Testis (tissue), 3 donors: ENCODE measurements around the gene KCNT2. TPM values are rescaled to one million over a fixed set of nuclear protein-coding genes. Genes with fewer than 3 reads are reported as not detected.

Source experiments
- DNase-seq: peaks from one replicate; pipeline ENCODE4 v3.0.0-alpha.2; 2019
- H3K27ac ChIP-seq, 2 donors: fragments of 200-600 bp; sonication (generic); one replicate each; pipeline ENCODE4 v1.5.1; 2019
- H3K27me3 ChIP-seq: fragments of 200-600 bp; sonication (generic); one replicate; pipeline ENCODE4 v1.5.1; 2019
- H3K36me3 ChIP-seq: fragments of 200-600 bp; sonication (generic); one replicate; pipeline ENCODE4 v1.5.1; 2017; ENCODE audit warnings: low read depth; ENCODE audit errors: missing control alignments
- H3K4me1 ChIP-seq: fragments of 200-600 bp; sonication (generic); one replicate; pipeline ENCODE4 v1.5.1; 2019
- H3K4me3 ChIP-seq, 2 donors: fragments of 200-600 bp; sonication (generic); one replicate each; pipeline ENCODE4 v1.5.1; 2017 to 2019
- H3K9me3 ChIP-seq: fragments of 200-600 bp; sonication (generic); one replicate; pipeline ENCODE4 v1.5.1; 2017
- CTCF ChIP-seq, 3 experiments: fragments of 450-650 bp in 2 of 3; fragments of 200-600 bp in 1 of 3; sonication (generic) in 1 of 3; IDR thresholded peaks; one replicate each; pipeline ENCODE4 v1.5.1; 2016 to 2019; ENCODE audit warnings: antibody characterized with exemption in 3 of 3, mild to moderate bottlenecking in 2 of 3, moderate library complexity in 1 of 3
- POLR2A ChIP-seq: fragments of 450-650 bp; IDR thresholded peaks from one replicate; pipeline ENCODE4 v1.6.1; 2017; ENCODE audit warnings: antibody characterized with exemption, mild to moderate bottlenecking, moderate library complexity
- WGBS, 2 donors: methylation state at CpG; one replicate each; pipeline ENCODE4 v1.1.5; 2018; 5-methylcytosine and 5-hydroxymethylcytosine counted together
- intact Hi-C: fragments of 100-400 bp; cut with DNase I; formaldehyde crosslinking; loops from one replicate; pipeline ENCODE4 v1.15.1; 2023; ENCODE audit warnings: low total_unique reads
- polyA plus RNA-seq: library from polyadenylated mRNA; stranded (reverse); fragments of 350-450 nt; fragmentation: Illumina TruSeq; extraction: RNeasy Lipid Tissue Mini Kit (QIAGEN cat#74804); gene quantifications from one replicate; pipeline ENCODE4 v1.2.3, GENCODE V29; 2014; ENCODE audit warnings: low read depth, low replicate concordance; ENCODE audit not compliant: insufficient read depth
- total RNA-seq, 2 donors: library from RNA; depleted of rRNA; stranded (reverse); fragments of >200 nt; gene quantifications; one replicate each; pipeline ENCODE4 v1.2.3, GENCODE V29; 2016

Gene KCNT2
- total and polyA plus RNA-seq, 3 donors from 2014 or later, result 2.7 to 3.9 (median 3.2) TPM

GRCh38 chr1:196638466-196638865 is 30.2 kb upstream of the KCNT2 start:
- DNase-seq, result no peak

GRCh38 chr1:196637606-196638005 is 29.4 kb upstream of the KCNT2 start:
- Histone ChIP-seq H3K4me1 (no peaks in the 10 kb centered on the region), H3K36me3 (no peaks in the 10 kb centered on the region), H3K27me3 (no peaks in the 10 kb centered on the region), H3K27ac (no peak overlapping the region), H3K4me3 (no peak overlapping the region), H3K9me3 (no peaks in the 10 kb centered on the region)
- no peak for DNase-seq
- intact Hi-C loops, result no loop called here
- TF ChIP-seq POLR2A (no peak), CTCF (IDR thresholded peaks at IDR 0.05) (no peak)
- 93 to 94% methylated on average over 6 of the region's 6 CpGs for WGBS, 2 donors

More at GRCh38 chr1:196638466-196638865, 30.2 kb upstream of the KCNT2 start:
- Histone ChIP-seq H3K27me3 (no peaks in the 10 kb centered on the region), H3K36me3 (no peaks in the 10 kb centered on the region), H3K4me3 (no peak overlapping the region), H3K27ac (no peak overlapping the region), H3K4me1 (no peaks in the 10 kb centered on the region), H3K9me3 (no peaks in the 10 kb centered on the region)
- no peak for TF ChIP-seq CTCF (IDR thresholded peaks at IDR 0.05)
- intact Hi-C loops, result no loop called here
- WGBS, 2 donors, result 95 to 97% methylated on average over 2 of the region's 2 CpGs

GRCh38 chr1:196628838-196629237 is 20.6 kb upstream of the KCNT2 start:
- H3K4me1 ChIP-seq, result no peaks in the 10 kb centered on the region
- DNase-seq, result no peak
- H3K9me3 ChIP-seq, result no peaks in the 10 kb centered on the region
- no peaks in the 10 kb centered on the region for H3K27me3 ChIP-seq
- TF ChIP-seq CTCF (IDR thresholded peaks at IDR 0.05), result no peak
- WGBS, 2 donors, result 96 to 100% methylated on average over 3 of the region's 3 CpGs
- H3K4me3 ChIP-seq, result no peak overlapping the region
- no peaks in the 10 kb centered on the region for H3K36me3 ChIP-seq
- intact Hi-C loops, result no loop called here
- H3K27ac ChIP-seq, result no peak overlapping the region

GRCh38 chr1:196623079-196623478 is 14.8 kb upstream of the KCNT2 start:
- intact Hi-C loops, result no loop called here
- no peaks in the 10 kb centered on the region for H3K4me1 ChIP-seq
- no peak overlapping the region for H3K27ac ChIP-seq
- no peak for DNase-seq
- H3K27me3 ChIP-seq, result no peaks in the 10 kb centered on the region
- H3K9me3 ChIP-seq, result no peaks in the 10 kb centered on the region
- no peak for TF ChIP-seq POLR2A
- no peak for TF ChIP-seq CTCF (IDR thresholded peaks at IDR 0.05)
- H3K4me3 ChIP-seq, result no peak overlapping the region
- H3K36me3 ChIP-seq, result no peaks in the 10 kb centered on the region
- 95% methylated on average over 1 of the region's 1 CpG for WGBS, 2 donors

GRCh38 chr1:196619721-196620120 is 11.5 kb upstream of the KCNT2 start:
- Histone ChIP-seq H3K9me3 (no peaks in the 10 kb centered on the region), H3K27ac (no peak overlapping the region), H3K27me3 (no peaks in the 10 kb centered on the region), H3K4me3 (no peak overlapping the region), H3K4me1 (no peaks in the 10 kb centered on the region), H3K36me3 (no peaks in the 10 kb centered on the region)
- DNase-seq, result no peak
- intact Hi-C loops, result no loop called here
- TF ChIP-seq CTCF (IDR thresholded peaks at IDR 0.05) (no peak), POLR2A (no peak)
- whole genome bisulfite sequencing, 2 donors, result 93 to 100% methylated on average over 2 of the region's 2 CpGs
